Measurements from ENCODE around the gene C12orf42.

DNA sequence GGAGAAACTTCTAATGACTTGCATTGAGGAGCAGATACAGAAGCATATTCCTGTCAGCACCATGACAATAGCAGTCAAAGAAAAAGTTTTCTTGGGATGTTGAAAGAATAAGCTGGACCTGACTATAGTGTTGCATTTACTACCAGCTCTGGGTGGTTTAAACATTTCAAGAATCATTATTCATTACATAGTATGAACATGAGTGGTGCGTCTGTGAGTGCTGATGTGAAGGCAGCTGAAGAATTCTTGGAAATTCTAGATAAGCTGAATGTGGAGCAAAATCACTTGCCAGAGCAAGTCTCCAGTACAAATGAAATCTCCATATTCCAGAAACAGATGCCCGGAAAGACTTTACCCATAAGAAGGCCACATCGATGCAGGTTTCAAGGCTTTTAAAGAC is 46.3 kb upstream of the C12orf42 start:
- no peak for TF ChIP-seq POLR2A (IDR thresholded peaks at IDR 0.05; ENCODE audit: low read depth, low read length)
- TF ChIP-seq POLR2AphosphoS5 (IDR thresholded peaks at IDR 0.05; ENCODE audit: low read depth, low read length) = no peak
